Suprapubic skin (tissue), 4 donors: ENCODE data around the gene STK10. TPM values are rescaled to one million over a fixed set of nuclear protein-coding genes. Genes with fewer than 3 reads are reported as not detected.
"Not testable (repeated sequence)": the region's sequence is repeated elsewhere in the genome, so short reads cannot be mapped to it uniquely, and the experiment has no call there.

ENCODE experiments used
- DNase-seq, 2 donors: peaks; one replicate each; pipeline ENCODE4 v3.0.0-alpha.2; 2019; ENCODE audit warnings: low spot score in 2 of 2
- H3K27ac ChIP-seq: fragments of 200-600 bp; sonication (generic); one replicate; pipeline ENCODE4 v1.5.1; 2019
- H3K27me3 ChIP-seq: fragments of 200-600 bp; sonication (generic); one replicate; pipeline ENCODE4 v1.5.1; 2019
- H3K36me3 ChIP-seq: fragments of 200-600 bp; sonication (generic); one replicate; pipeline ENCODE4 v1.5.1; 2019
- H3K4me1 ChIP-seq: fragments of 200-600 bp; sonication (generic); one replicate; pipeline ENCODE4 v1.5.1; 2019
- H3K4me3 ChIP-seq: fragments of 200-600 bp; sonication (generic); one replicate; pipeline ENCODE4 v1.5.1; 2019; ENCODE audit warnings: mild to moderate bottlenecking
- H3K9me3 ChIP-seq: fragments of 200-600 bp; sonication (generic); one replicate; pipeline ENCODE4 v1.5.1; 2019
- CTCF ChIP-seq, 2 donors: fragments of 200-600 bp in 1 of 2; fragments of 450-650 bp in 1 of 2; sonication (generic) in 1 of 2; IDR thresholded peaks; one replicate each; pipeline ENCODE4 v1.5.1; 2016 to 2019; ENCODE audit warnings: antibody characterized with exemption in 2 of 2, mild to moderate bottlenecking in 1 of 2, moderate library complexity in 1 of 2
- EP300 ChIP-seq: sonication (generic); formaldehyde crosslinking; IDR thresholded peaks from one replicate; pipeline ENCODE4 v1.6.1; 2017; ENCODE audit warnings: antibody characterized with exemption
- POLR2A ChIP-seq, 2 donors: fragments of 450-650 bp; IDR thresholded peaks; one replicate each; pipeline ENCODE4 v1.6.1; 2017; ENCODE audit warnings: antibody characterized with exemption in 2 of 2, mild to moderate bottlenecking in 2 of 2, moderate library complexity in 2 of 2
- POLR2AphosphoS5 ChIP-seq, 3 donors: sonication (generic); formaldehyde crosslinking; IDR thresholded peaks; one replicate each; pipeline ENCODE4 v1.6.1; 2017; ENCODE audit warnings: antibody characterized with exemption in 3 of 3
- WGBS: methylation state at CpG from one replicate; pipeline ENCODE4 v1.1.5; 2018; 5-methylcytosine and 5-hydroxymethylcytosine counted together
- total RNA-seq, 4 donors: library from RNA; depleted of rRNA; stranded (reverse); fragments of >200 nt; gene quantifications; one replicate each; pipeline ENCODE4 v1.1.0, GENCODE V29; 2016

The STK10 gene
- total RNA-seq, 4 donors from 2014 or later, result 29.0 to 49.6 (median 36.9) TPM

DNA sequence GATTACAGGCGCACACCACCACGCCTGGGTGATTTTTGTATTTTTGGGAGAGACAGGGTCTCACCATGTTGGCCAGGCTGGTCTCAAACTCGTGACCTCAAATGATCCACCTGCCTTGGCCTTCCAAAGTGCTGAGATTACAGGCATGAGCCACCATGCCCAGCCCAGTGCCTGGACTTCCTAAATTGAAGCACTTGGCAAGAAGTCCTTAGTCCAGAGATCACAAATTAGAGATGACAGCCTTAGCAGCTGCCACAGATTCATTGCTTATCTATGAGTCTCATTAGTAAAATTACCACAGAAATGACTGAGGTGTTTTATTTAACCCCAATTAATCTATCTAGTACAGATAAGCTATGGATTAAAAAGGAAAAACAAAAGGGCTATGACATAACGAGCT, 25.1 kb upstream of the STK10 start:
- Histone ChIP-seq H3K27ac (no peak overlapping the region), H3K36me3 (peaks cover 33% of the 10 kb centered on the region), H3K4me3 (no peak overlapping the region), H3K27me3 (no peaks in the 10 kb centered on the region), H3K9me3 (no peaks in the 10 kb centered on the region), H3K4me1 (no peaks in the 10 kb centered on the region)
- TF ChIP-seq POLR2AphosphoS5 (IDR thresholded peaks at IDR 0.05) (no peak), POLR2A (IDR thresholded peaks at IDR 0.05) (no peak), CTCF (IDR thresholded peaks at IDR 0.05) (no peak), EP300 (no peak)
- 97% methylated on average over 4 of the region's 4 CpGs for WGBS
- no peak for DNase-seq

GRCh38 chr5:172211676-172212075, 23.7 kb upstream of the STK10 start:
- Histone ChIP-seq H3K36me3 (peaks cover 27% of the 10 kb centered on the region), H3K4me1 (no peaks in the 10 kb centered on the region), H3K27ac (no peak overlapping the region), H3K4me3 (no peak overlapping the region), H3K9me3 (no peaks in the 10 kb centered on the region), H3K27me3 (no peaks in the 10 kb centered on the region)
- no peak for DNase-seq
- no peak for TF ChIP-seq CTCF (IDR thresholded peaks at IDR 0.05)
- TF ChIP-seq POLR2A (IDR thresholded peaks at IDR 0.05), result no peak
- TF ChIP-seq POLR2AphosphoS5 (IDR thresholded peaks at IDR 0.05), result no peak
- TF ChIP-seq EP300, result no peak
- WGBS, result 89% methylated on average over 8 of the region's 8 CpGs

GRCh38 chr5:172209714-172210113, 21.7 kb upstream of the STK10 start:
- Histone ChIP-seq H3K36me3 (peaks cover 27% of the 10 kb centered on the region), H3K27ac (no peak overlapping the region), H3K4me3 (no peak overlapping the region), H3K27me3 (no peaks in the 10 kb centered on the region), H3K9me3 (no peaks in the 10 kb centered on the region), H3K4me1 (no peaks in the 10 kb centered on the region)
- DNase-seq, result no peak
- TF ChIP-seq POLR2AphosphoS5 (IDR thresholded peaks at IDR 0.05), result no peak
- no peak for TF ChIP-seq EP300
- no peak for TF ChIP-seq CTCF (IDR thresholded peaks at IDR 0.05)
- no peak for TF ChIP-seq POLR2A (IDR thresholded peaks at IDR 0.05)
- 93% methylated on average over 2 of the region's 2 CpGs for WGBS

DNA sequence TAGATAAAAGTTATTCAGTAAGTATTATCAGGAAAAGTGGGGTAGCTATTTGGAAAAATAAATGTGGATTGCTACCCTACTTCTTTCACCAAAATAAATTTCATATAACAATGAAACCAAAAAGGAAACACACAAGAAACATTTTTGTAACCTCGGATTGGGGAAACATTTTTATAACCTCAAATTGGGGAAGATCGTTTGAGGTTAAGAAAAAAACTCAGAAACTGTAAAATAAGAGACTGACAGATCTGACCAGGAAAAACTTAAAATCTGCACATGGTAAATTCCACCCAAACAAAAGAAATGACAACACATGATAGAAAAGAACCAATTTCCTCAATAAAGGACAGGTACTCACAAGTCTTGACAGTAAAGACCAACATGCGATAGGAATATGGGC, 19.5 kb upstream of the STK10 start:
- TF ChIP-seq POLR2A (IDR thresholded peaks at IDR 0.05), result no peak
- WGBS, result 58% methylated on average over 3 of the region's 3 CpGs
- peaks cover 24% of the 10 kb centered on the region for H3K36me3 ChIP-seq
- no peak overlapping the region for H3K4me3 ChIP-seq
- H3K9me3 ChIP-seq, result no peaks in the 10 kb centered on the region
- no peaks in the 10 kb centered on the region for H3K4me1 ChIP-seq
- no peaks in the 10 kb centered on the region for H3K27me3 ChIP-seq
- DNase-seq, result no peak
- no peak overlapping the region for H3K27ac ChIP-seq

DNA sequence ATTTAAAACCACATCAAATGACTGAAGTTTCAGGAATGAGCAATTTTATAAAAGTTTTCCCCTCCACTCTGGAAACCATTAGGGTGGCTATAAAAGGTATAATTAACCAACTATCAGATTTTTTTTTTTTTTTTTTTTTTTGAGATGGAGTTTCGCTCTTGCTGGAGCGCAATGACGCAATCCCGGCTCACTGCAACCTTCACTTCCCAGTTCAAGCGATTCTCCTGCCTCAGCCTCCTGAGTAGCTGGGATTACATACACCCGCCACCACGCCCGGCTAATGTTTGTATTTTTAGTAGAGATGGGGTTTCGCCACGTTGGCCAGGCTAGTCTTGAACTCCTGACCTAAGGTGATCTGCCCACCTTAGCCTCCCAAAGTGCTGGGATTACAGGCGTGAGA, 18.0 kb upstream of the STK10 start:
- not testable (repeated sequence) for DNase-seq, H3K4me3 ChIP-seq, H3K27ac ChIP-seq, H3K4me1 ChIP-seq, H3K9me3 ChIP-seq, H3K27me3 ChIP-seq
- WGBS, result 99% methylated on average over 11 of the region's 11 CpGs
- H3K36me3 ChIP-seq, result peaks cover 16% of the 10 kb centered on the region

DNA sequence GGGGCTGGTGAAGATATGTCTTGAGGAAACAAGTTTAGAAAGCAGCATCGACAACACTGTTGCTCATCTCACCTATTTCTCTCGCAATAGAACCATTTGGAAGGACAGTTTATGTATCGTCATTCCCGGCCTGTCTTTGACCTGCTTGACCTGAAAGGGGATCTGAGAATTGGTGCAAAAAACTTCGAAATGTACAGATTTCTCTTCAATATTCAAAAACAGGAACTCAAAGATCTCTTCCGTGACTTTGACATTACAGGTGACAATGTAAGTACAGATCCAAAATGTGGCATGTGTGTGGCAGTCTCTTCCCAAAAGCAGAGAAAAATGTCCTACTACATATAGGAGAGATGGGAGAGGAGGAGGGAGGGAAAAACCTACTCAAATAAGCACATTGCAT, 12.5 kb upstream of the STK10 start:
- TF ChIP-seq POLR2A (IDR thresholded peaks at IDR 0.05) (no peak), POLR2AphosphoS5 (IDR thresholded peaks at IDR 0.05) (no peak), CTCF (IDR thresholded peaks at IDR 0.05) (no peak), EP300 (no peak)

More for the DNA sequence above, 12.5 kb upstream of the STK10 start:
- Histone ChIP-seq H3K36me3 (no peaks in the 10 kb centered on the region), H3K4me3 (no peak overlapping the region), H3K27ac (no peak overlapping the region), H3K9me3 (no peaks in the 10 kb centered on the region), H3K27me3 (no peaks in the 10 kb centered on the region), H3K4me1 (no peaks in the 10 kb centered on the region)
- no peak for DNase-seq
- WGBS, result 93% methylated on average over 6 of the region's 6 CpGs
